ENCODE results near the gene PLA2G6. TPM values are rescaled to one million over a fixed set of nuclear protein-coding genes. Genes with fewer than 3 reads are reported as not detected.

Gene PLA2G6
- total and polyA plus RNA-seq, 9 of the 15 experiments (the other 6 are each of a cell fraction or from before 2014, with no cell fraction given), result 0.11 to 12.2 (median 9.7) TPM

- intact Hi-C loops (cut with micrococcal nuclease) (no loop called here), in situ Hi-C loops (cut with MboI) (no loop called here)
- POLR2A ChIA-PET, result interaction anchor here (0.7 to 4.9 kb wide), 4 partner anchors 8 to 30 kb away, joined by 3 to 44 read pairs (median 4); partner anchors contain the start of genes MAFF and PLA2G6
- H3K79me2 ChIP-seq (ENCODE audit: control insufficient read depth, insufficient read depth, low read length), result peaks cover 10% of the 10 kb centered on the region; the same call in 2 of the 3 replicates
- no peak overlapping the region for H3K9ac ChIP-seq (ENCODE audit: insufficient read depth in 1 of 2, low read depth in 2 of 2, low read length in 2 of 2)
- no peak overlapping the region for H2AFZ ChIP-seq (ENCODE audit: low read depth, low read length)
- no peak overlapping the region for H3K4me2 ChIP-seq (ENCODE audit: insufficient read depth, low read length)
- peaks cover 5% of the 10 kb centered on the region; the same call in 1 of the 3 replicates for H3K36me3 ChIP-seq (ENCODE audit: control insufficient read depth, insufficient read depth, low read length)
- CTCF ChIA-PET (ENCODE audit: low intra/inter-chr PET ratio), result no interaction called here
- no peak for DNase-seq (ENCODE audit: extremely low read depth in 1 of 4, low spot score in 3 of 4)
- H3K9me3 ChIP-seq (replicated peaks; ENCODE audit: control insufficient read depth, insufficient read depth, low read depth, low read length), result no peaks in the 10 kb centered on the region
- no peaks in the 10 kb centered on the region for H3K9me1 ChIP-seq (ENCODE audit: control insufficient read depth, insufficient read depth, low read length)
- H4K20me1 ChIP-seq (replicated peaks; ENCODE audit: control insufficient read depth, insufficient read depth, low read length), result 0 out of 2 replicates have a peak, but pooled peaks cover 9% of the 10 kb centered on the region
- 93% methylated on average over 6 of the region's 7 CpGs for WGBS (ENCODE audit: insufficient coverage, low coverage, missing lambda C conversion rate)
- no peak overlapping the region for H3K4me3 ChIP-seq
- TF ChIP-seq ZNF354B (CRISPR knock-in tag; IDR thresholded peaks at IDR 0.05), result no peak
- TF ChIP-seq ZFP36 (IDR thresholded peaks at IDR 0.05; ENCODE audit: low read depth, low read length, partially characterized antibody), result no peak
- no peak for TF ChIP-seq HIVEP1 (CRISPR knock-in tag; IDR thresholded peaks at IDR 0.05)
- no peak for TF ChIP-seq SMARCA4 (IDR thresholded peaks at IDR 0.05)
- TF ChIP-seq GABPB2 (CRISPR knock-in tag; conservative IDR thresholded peaks at IDR 0.05), result no peak
- no peak for TF ChIP-seq LEF1 (IDR thresholded peaks at IDR 0.05)
- TF ChIP-seq KLF13 (tag; IDR thresholded peaks at IDR 0.05; ENCODE audit: borderline replicate concordance, low read depth), result no peak
- TF ChIP-seq RCOR1 (IDR thresholded peaks at IDR 0.05; ENCODE audit: borderline replicate concordance in 1 of 2, low read depth in 2 of 2, low read length in 2 of 2), result no peak
- no peak for TF ChIP-seq ZBTB40 (IDR thresholded peaks at IDR 0.05)
- TF ChIP-seq ZBTB40 (CRISPR knock-in tag; IDR thresholded peaks at IDR 0.05), result no peak
- no peak for TF ChIP-seq TRIM28 (IDR thresholded peaks at IDR 0.05)
- TF ChIP-seq TAL1 (IDR thresholded peaks at IDR 0.05), result no peak
- peaks cover 10 to 25% of the 10 kb centered on the region in 2 experiments; a peak in 4 of 5 replicates for H3K4me1 ChIP-seq (replicated peaks in 1 of 2; ENCODE audit: control insufficient read depth in 2 of 2, insufficient read depth in 2 of 2, low read length in 2 of 2)
- no TSS peak for BruUV-seq (replicated peaks)
- no peak for FAIRE-seq
- no peak overlapping the region for H3K27ac ChIP-seq (ENCODE audit: extremely low read depth, low read depth, low read length)
- no peak for ATAC-seq
- no peaks in the 10 kb centered on the region for H3K27me3 ChIP-seq (ENCODE audit: control insufficient read depth in 2 of 2, insufficient read depth in 2 of 2, low read length in 2 of 2)
Observed at GRCh38 chr22:38211556-38211955, 29.9 kb upstream of the PLA2G6 start.

All from K562 (cell line).